Glutamatergic neuron (in vitro differentiated cells): ENCODE data around the gene DLG2. TPM values are rescaled to one million over a fixed set of nuclear protein-coding genes. Genes with fewer than 3 reads are reported as not detected.

Experiments used
- DNase-seq: peaks from one replicate; pipeline ENCODE4 v3.0.0; 2022
- H3K27ac Mint-ChIP-seq: one replicate; pipeline ENCODE4 v1.8.0; 2020; ENCODE audit warnings: mild to moderate bottlenecking, mixed read lengths, inconsistent platforms; ENCODE audit not compliant: unreplicated experiment
- H3K27me3 Mint-ChIP-seq: one replicate; pipeline ENCODE4 v1.8.0; 2020; ENCODE audit warnings: mild to moderate bottlenecking, moderate library complexity, mixed read lengths, inconsistent platforms; ENCODE audit not compliant: unreplicated experiment
- H3K36me3 Mint-ChIP-seq: one replicate; pipeline ENCODE4 v1.8.0; 2020; ENCODE audit warnings: mild to moderate bottlenecking, mixed read lengths, inconsistent platforms; ENCODE audit not compliant: unreplicated experiment
- H3K4me1 Mint-ChIP-seq: one replicate; pipeline ENCODE4 v1.8.0; 2020; ENCODE audit warnings: mild to moderate bottlenecking, low read depth, mixed read lengths, inconsistent platforms; ENCODE audit not compliant: unreplicated experiment
- H3K4me3 Mint-ChIP-seq: one replicate; pipeline ENCODE4 v1.8.0; 2020; ENCODE audit warnings: mild to moderate bottlenecking, mixed read lengths, inconsistent platforms; ENCODE audit not compliant: unreplicated experiment
- H3K9me3 Mint-ChIP-seq: one replicate; pipeline ENCODE4 v1.8.0; 2020; ENCODE audit warnings: mild to moderate bottlenecking, moderate library complexity, mixed read lengths, inconsistent platforms; ENCODE audit not compliant: unreplicated experiment
- CTCF ChIP-seq: fragments of 200-600 bp; sonication (generic); IDR thresholded peaks from one replicate; pipeline ENCODE4 v1.5.0; 2021; ENCODE audit not compliant: partially characterized antibody, unreplicated experiment
- total RNA-seq: library from RNA; stranded (reverse); fragmentation: NEBNext Ultra II Directional; extraction: Animal tissue kit (Norgen Biotek cat#: 25700); gene quantifications from one replicate; pipeline ENCODE4 v1.2.1, GENCODE V29; 2021; ENCODE audit not compliant: unreplicated experiment

The DLG2 gene
- total RNA-seq, 1 donor from 2014 or later = 2.9 TPM

GRCh38 chr11:84146826-84147225 lies 1480.3 kb downstream of the DLG2 start:
- no peak for TF ChIP-seq CTCF
- Mint-ChIP-seq H3K27me3 (no peaks in the 10 kb centered on the region), H3K36me3 (no peaks in the 10 kb centered on the region), H3K4me3 (no peak overlapping the region), H3K4me1 (peaks cover 2% of the 10 kb centered on the region), H3K9me3 (no peaks in the 10 kb centered on the region), H3K27ac (no peak overlapping the region)
- no peak for DNase-seq

- no peak for TF ChIP-seq CTCF
- no peak for DNase-seq
- H3K27ac Mint-ChIP-seq = no peak overlapping the region
- H3K9me3 Mint-ChIP-seq = no peaks in the 10 kb centered on the region
- peaks cover 2% of the 10 kb centered on the region for H3K4me1 Mint-ChIP-seq
- no peaks in the 10 kb centered on the region for H3K27me3 Mint-ChIP-seq
- no peak overlapping the region for H3K4me3 Mint-ChIP-seq
- H3K36me3 Mint-ChIP-seq = no peaks in the 10 kb centered on the region
These were observed 1481.4 kb downstream of the DLG2 start for GRCh38 chr11:84145616-84146185.

- no peak for TF ChIP-seq CTCF
- Mint-ChIP-seq H3K27ac (no peak overlapping the region), H3K4me3 (no peak overlapping the region), H3K36me3 (no peaks in the 10 kb centered on the region), H3K27me3 (no peaks in the 10 kb centered on the region), H3K4me1 (peaks cover 2% of the 10 kb centered on the region), H3K9me3 (no peaks in the 10 kb centered on the region)
- DNase-seq = no peak
These were observed 1482.6 kb downstream of the DLG2 start for GRCh38 chr11:84144531-84144930.

GRCh38 chr11:84142411-84142810 lies 1484.7 kb downstream of the DLG2 start:
- TF ChIP-seq CTCF = no peak
- Mint-ChIP-seq H3K4me3 (no peak overlapping the region), H3K27me3 (no peaks in the 10 kb centered on the region), H3K36me3 (no peaks in the 10 kb centered on the region), H3K27ac (no peak overlapping the region), H3K4me1 (peaks cover 2% of the 10 kb centered on the region), H3K9me3 (no peaks in the 10 kb centered on the region)
- no peak for DNase-seq

GRCh38 chr11:84140386-84141169 lies 1486.6 kb downstream of the DLG2 start:
- H3K27me3 Mint-ChIP-seq = no peaks in the 10 kb centered on the region
- no peak for TF ChIP-seq CTCF
- no peak overlapping the region for H3K4me3 Mint-ChIP-seq
- no peak overlapping the region for H3K27ac Mint-ChIP-seq
- no peaks in the 10 kb centered on the region for H3K9me3 Mint-ChIP-seq
- H3K36me3 Mint-ChIP-seq = no peaks in the 10 kb centered on the region
- no peak for DNase-seq
- H3K4me1 Mint-ChIP-seq = peaks cover 2% of the 10 kb centered on the region
